ENCODE data around the gene HLA-DRA.

The HLA-DRA gene

DNA sequence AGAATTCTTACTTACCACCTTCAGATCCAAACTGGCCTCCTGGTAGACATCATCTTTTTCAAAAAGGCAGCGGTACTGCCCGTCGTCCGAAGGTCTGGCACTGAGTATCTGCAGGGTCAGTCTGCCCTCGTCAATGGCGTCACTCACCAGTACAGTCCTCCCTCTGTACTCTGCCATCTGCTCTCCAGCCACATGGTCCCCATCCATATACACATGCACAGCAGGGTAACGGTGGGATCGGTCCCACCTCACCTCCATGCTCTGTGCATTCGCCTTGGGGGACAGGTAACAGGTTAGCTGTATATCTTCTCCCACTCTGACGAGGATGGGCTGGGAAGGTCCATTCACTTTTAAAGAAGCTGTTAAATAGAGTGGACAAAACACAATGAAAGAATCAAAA, 43.7 kb upstream of the HLA-DRA start:
- no peaks in the 10 kb centered on the region for H3K9me3 ChIP-seq (replicated peaks; ENCODE audit: insufficient read depth, low read length)
- DNase-seq: no peak
- H4K20me1 ChIP-seq (ENCODE audit: insufficient read depth, low read length): no peaks in the 10 kb centered on the region
- H3K9ac ChIP-seq (ENCODE audit: low read length): no peak overlapping the region
- H3K27me3 ChIP-seq (replicated peaks; ENCODE audit: insufficient read depth, low read length): no peaks in the 10 kb centered on the region
- H2AFZ ChIP-seq (ENCODE audit: low read length): no peak overlapping the region
- H3K4me1 ChIP-seq (ENCODE audit: low read length): peaks cover 9% of the 10 kb centered on the region
- no peak for TF ChIP-seq EZH2 (optimal IDR thresholded peaks at IDR 0.05; ENCODE audit: low read depth, low read length)
- TF ChIP-seq, protein P1, sequence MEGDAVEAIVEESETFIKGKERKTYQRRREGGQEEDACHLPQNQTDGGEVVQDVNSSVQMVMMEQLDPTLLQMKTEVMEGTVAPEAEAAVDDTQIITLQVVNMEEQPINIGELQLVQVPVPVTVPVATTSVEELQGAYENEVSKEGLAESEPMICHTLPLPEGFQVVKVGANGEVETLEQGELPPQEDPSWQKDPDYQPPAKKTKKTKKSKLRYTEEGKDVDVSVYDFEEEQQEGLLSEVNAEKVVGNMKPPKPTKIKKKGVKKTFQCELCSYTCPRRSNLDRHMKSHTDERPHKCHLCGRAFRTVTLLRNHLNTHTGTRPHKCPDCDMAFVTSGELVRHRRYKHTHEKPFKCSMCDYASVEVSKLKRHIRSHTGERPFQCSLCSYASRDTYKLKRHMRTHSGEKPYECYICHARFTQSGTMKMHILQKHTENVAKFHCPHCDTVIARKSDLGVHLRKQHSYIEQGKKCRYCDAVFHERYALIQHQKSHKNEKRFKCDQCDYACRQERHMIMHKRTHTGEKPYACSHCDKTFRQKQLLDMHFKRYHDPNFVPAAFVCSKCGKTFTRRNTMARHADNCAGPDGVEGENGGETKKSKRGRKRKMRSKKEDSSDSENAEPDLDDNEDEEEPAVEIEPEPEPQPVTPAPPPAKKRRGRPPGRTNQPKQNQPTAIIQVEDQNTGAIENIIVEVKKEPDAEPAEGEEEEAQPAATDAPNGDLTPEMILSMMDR (IDR thresholded peaks at IDR 0.05; ENCODE audit: low read length): no peak
- no peak for TF ChIP-seq EZH2phosphoT487 (IDR thresholded peaks at IDR 0.05; ENCODE audit: low read length)
- H3K4me3 ChIP-seq (ENCODE audit: low read length): no peak overlapping the region
- H3K27ac ChIP-seq (ENCODE audit: low read length): no peak overlapping the region
- no peak overlapping the region for H3K4me2 ChIP-seq (ENCODE audit: low read depth, low read length)
- H3F3A ChIP-seq (ENCODE audit: insufficient read depth, low read length): peaks cover 10% of the 10 kb centered on the region
- no peaks in the 10 kb centered on the region for H3K79me2 ChIP-seq (ENCODE audit: low read length)
- H3K36me3 ChIP-seq (replicated peaks; ENCODE audit: insufficient read depth, low read length): no peaks in the 10 kb centered on the region
- H3K9me2 ChIP-seq (replicated peaks; ENCODE audit: insufficient read depth, low read length): no peaks in the 10 kb centered on the region

DNA sequence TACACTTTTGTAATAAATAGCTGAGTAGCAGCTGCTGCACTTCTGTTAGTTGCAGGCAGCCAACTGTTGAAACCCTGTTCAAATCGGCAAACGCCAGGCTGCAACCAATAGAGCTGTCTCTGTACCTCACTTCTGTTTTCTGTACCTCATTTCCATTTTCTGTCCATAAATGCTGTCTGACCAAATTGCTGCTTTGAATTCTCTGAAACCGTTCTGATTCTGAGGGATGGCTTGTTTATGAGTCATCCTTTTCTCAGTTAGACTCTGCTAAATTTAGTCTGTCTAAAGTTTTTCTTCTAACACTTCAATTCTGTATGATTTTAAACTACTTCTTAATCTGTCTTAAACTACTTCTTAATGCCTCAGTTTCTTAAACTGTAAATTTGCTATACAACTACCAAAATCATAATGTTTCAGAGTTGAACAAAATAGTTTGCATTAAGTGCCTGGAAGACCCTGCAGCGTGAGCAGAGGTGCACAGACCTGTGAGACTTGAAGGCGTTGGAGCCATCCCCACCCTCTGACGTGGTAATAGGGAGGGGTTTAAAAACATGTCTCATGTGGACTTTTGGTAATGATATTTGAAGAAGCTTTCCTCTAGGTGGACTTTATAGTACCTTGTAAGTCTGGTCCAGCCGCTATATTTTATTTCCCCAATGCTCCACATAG, 42.3 kb upstream of the HLA-DRA start:
- Histone ChIP-seq H4K20me1 (ENCODE audit: insufficient read depth, low read length) (no peaks in the 10 kb centered on the region), H2AFZ (ENCODE audit: low read length) (peak overlapping the region; percentile 3; the same call in 1 of the 2 replicates), H3K27ac (ENCODE audit: low read length) (peak overlapping the region; percentile 24; the same call in 1 of the 2 replicates), H3K4me2 (ENCODE audit: low read depth, low read length) (peak overlapping the region; percentile 72; the same call in 1 of the 2 replicates), H3K9me2 (replicated peaks; ENCODE audit: insufficient read depth, low read length) (no peaks in the 10 kb centered on the region), H3F3A (ENCODE audit: insufficient read depth, low read length) (peaks cover 10% of the 10 kb centered on the region), H3K36me3 (replicated peaks; ENCODE audit: insufficient read depth, low read length) (no peaks in the 10 kb centered on the region), H3K4me3 (ENCODE audit: low read length) (peak overlapping the region; percentile 26; the same call in 1 of the 2 replicates), H3K27me3 (replicated peaks; ENCODE audit: insufficient read depth, low read length) (no peaks in the 10 kb centered on the region), H3K4me1 (ENCODE audit: low read length) (peaks cover 9% of the 10 kb centered on the region), H3K9me3 (replicated peaks; ENCODE audit: insufficient read depth, low read length) (no peaks in the 10 kb centered on the region), H3K79me2 (ENCODE audit: low read length) (no peaks in the 10 kb centered on the region), H3K9ac (ENCODE audit: low read length) (no peak overlapping the region)
- peak; percentile 49 for DNase-seq
- TF ChIP-seq, protein P1 (IDR thresholded peaks at IDR 0.05; ENCODE audit: low read length): no peak
- TF ChIP-seq EZH2phosphoT487 (IDR thresholded peaks at IDR 0.05; ENCODE audit: low read length) (no peak), EZH2 (optimal IDR thresholded peaks at IDR 0.05; ENCODE audit: low read depth, low read length) (no peak)

DNA sequence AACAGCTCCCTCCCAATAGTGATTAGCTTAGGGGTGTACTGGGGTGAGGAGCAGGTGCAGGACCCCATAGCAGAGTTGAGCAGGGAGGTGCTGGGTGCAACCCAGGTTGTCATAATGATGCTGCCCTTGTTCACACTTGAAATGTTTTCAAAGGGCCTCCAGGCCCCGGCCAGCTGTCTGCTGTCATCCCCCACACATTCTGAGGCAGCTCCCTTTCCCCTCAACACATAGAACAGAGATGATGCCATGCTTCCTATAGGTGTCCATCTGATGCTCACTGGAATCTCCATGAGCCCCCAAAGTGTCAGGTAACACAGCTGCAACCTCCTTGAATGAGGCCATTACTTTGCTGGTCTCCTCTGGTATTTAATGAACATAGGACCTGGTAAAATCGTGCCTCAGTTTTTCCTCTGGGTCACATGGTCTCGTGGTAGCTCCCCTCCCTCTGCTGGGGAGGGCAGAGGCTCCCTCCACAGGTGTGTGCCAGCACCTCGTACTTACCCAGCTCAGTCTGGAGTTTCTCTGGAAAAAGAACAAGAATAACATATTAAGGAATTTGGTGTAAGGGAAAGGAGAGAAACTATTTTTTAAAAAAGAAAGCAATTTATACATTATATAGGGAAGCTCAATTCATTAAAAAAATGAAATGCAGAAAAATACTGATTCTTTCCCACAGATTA, 38.3 kb upstream of the HLA-DRA start:
- Histone ChIP-seq H3K4me2 (ENCODE audit: low read depth, low read length) (no peak overlapping the region), H3K36me3 (replicated peaks; ENCODE audit: insufficient read depth, low read length) (no peaks in the 10 kb centered on the region), H2AFZ (ENCODE audit: low read length) (no peak overlapping the region), H3K9me2 (replicated peaks; ENCODE audit: insufficient read depth, low read length) (no peaks in the 10 kb centered on the region), H3K27ac (ENCODE audit: low read length) (no peak overlapping the region), H3K9ac (ENCODE audit: low read length) (no peak overlapping the region), H3K4me3 (ENCODE audit: low read length) (no peak overlapping the region), H3F3A (ENCODE audit: insufficient read depth, low read length) (peaks cover 10% of the 10 kb centered on the region), H3K4me1 (ENCODE audit: low read length) (peaks cover 9% of the 10 kb centered on the region), H4K20me1 (ENCODE audit: insufficient read depth, low read length) (no peaks in the 10 kb centered on the region), H3K9me3 (replicated peaks; ENCODE audit: insufficient read depth, low read length) (no peaks in the 10 kb centered on the region), H3K27me3 (replicated peaks; ENCODE audit: insufficient read depth, low read length) (no peaks in the 10 kb centered on the region), H3K79me2 (ENCODE audit: low read length) (no peaks in the 10 kb centered on the region)
- TF ChIP-seq, protein P1 (IDR thresholded peaks at IDR 0.05; ENCODE audit: low read length): no peak
- TF ChIP-seq EZH2phosphoT487 (IDR thresholded peaks at IDR 0.05; ENCODE audit: low read length): no peak
- no peak for TF ChIP-seq EZH2 (optimal IDR thresholded peaks at IDR 0.05; ENCODE audit: low read depth, low read length)
- no peak for DNase-seq
